Cardiac septum (tissue), 1 donor: ENCODE measurements around the gene SLC8B1. TPM values are rescaled to one million over a fixed set of nuclear protein-coding genes. Genes with fewer than 3 reads are reported as not detected.
"Not testable (repeated sequence)": the region's sequence is repeated elsewhere in the genome, so short reads cannot be mapped to it uniquely, and the experiment has no call there.

ENCODE experiments used
- DNase-seq: peaks from one replicate; pipeline ENCODE4 v3.0.0-alpha.2; 2020; ENCODE audit warnings: low spot score
- intact Hi-C: fragments of 100-400 bp; cut with DNase I; formaldehyde crosslinking; loops from one replicate; pipeline ENCODE4 v1.14.0; 2022
- total RNA-seq: library from RNA; stranded (reverse); fragmentation: NEBNext Ultra II Directional; extraction: Animal tissue kit (Norgen Biotek cat#: 25700); gene quantifications from one replicate; pipeline ENCODE4 v1.2.1, GENCODE V29; 2021
- donor health status: DM: no; HTN: no; CAD: no.

SLC8B1 gene
- total RNA-seq, 1 donor from 2014 or later = 11.0 TPM

- intact Hi-C loops = loop anchor here (5.0 kb wide), 1 partner anchor 172 kb away; the partner anchor contains the start of genes DDX54 and RITA1
- no peak for DNase-seq
Observed at GRCh38 chr12:113359133-113359938, 24.4 kb upstream of the SLC8B1 start.

GRCh38 chr12:113358381-113359132 is 23.6 kb upstream of the SLC8B1 start, which contains the start of gene PLBD2:
PLBD2 (plus strand) TSS chr12:113358587; CDS start chr12:113358601, 14 bp downstream.
- DNase-seq = peak; percentile 96
- intact Hi-C loops = loop anchor here (1.0 to 5.0 kb wide), 2 partner anchors 23 to 171 kb away; partner anchors contain the start of genes DDX54, RITA1 and SLC8B1

GRCh38 chr12:113354192-113354591 is 19.3 kb upstream of the SLC8B1 start:
- DNase-seq, intact Hi-C loops: not testable (repeated sequence)

- intact Hi-C loops = no loop called here
- no peak for DNase-seq
Observed at GRCh38 chr12:113351089-113351488, 16.2 kb upstream of the SLC8B1 start.

- DNase-seq = no peak
- intact Hi-C loops = loop anchor here (5.0 kb wide), 1 partner anchor 137 kb away; no protein-coding TSS in a partner anchor
Observed at GRCh38 chr12:113348849-113349536, 14.1 kb upstream of the SLC8B1 start.

GRCh38 chr12:113347892-113348291 is 13.0 kb upstream of the SLC8B1 start:
- intact Hi-C loops = loop anchor here (5.0 kb wide), 1 partner anchor 136 kb away; no protein-coding TSS in a partner anchor
- DNase-seq = no peak

GRCh38 chr12:113347107-113347506 is 12.2 kb upstream of the SLC8B1 start:
- no peak for DNase-seq
- intact Hi-C loops = loop anchor here (5.0 kb wide), 1 partner anchor 135 kb away; no protein-coding TSS in a partner anchor

- intact Hi-C loops = loop anchor here (5.0 kb wide), 1 partner anchor 134 kb away; no protein-coding TSS in a partner anchor
Observed at GRCh38 chr12:113346353-113346752, 11.4 kb upstream of the SLC8B1 start.

GRCh38 chr12:113345318-113345717 is 10.4 kb upstream of the SLC8B1 start:
- no peak for DNase-seq
- intact Hi-C loops = loop anchor here (5.0 kb wide), 1 partner anchor 133 kb away; no protein-coding TSS in a partner anchor

More at GRCh38 chr12:113346353-113346752, 11.4 kb upstream of the SLC8B1 start:
- DNase-seq = no peak

- intact Hi-C loops = no loop called here
- DNase-seq = no peak
Observed at GRCh38 chr12:113341535-113341934, 6.6 kb upstream of the SLC8B1 start.

GRCh38 chr12:113340061-113340460 is 5.2 kb upstream of the SLC8B1 start:
- DNase-seq = no peak
- intact Hi-C loops = no loop called here

- intact Hi-C loops = no loop called here
- DNase-seq = no peak
Observed at GRCh38 chr12:113339540-113339939, 4.6 kb upstream of the SLC8B1 start.

- DNase-seq = peak; percentile 80
- intact Hi-C loops = no loop called here
Observed at GRCh38 chr12:113333877-113334785, 778 bp downstream of the SLC8B1 start.

- DNase-seq = no peak
- intact Hi-C loops = no loop called here
Observed at GRCh38 chr12:113333418-113333750, 1.5 kb downstream of the SLC8B1 start.

GRCh38 chr12:113332688-113333417 is 2.1 kb downstream of the SLC8B1 start:
- intact Hi-C loops = no loop called here
- no peak for DNase-seq

- intact Hi-C loops = no loop called here
- no peak for DNase-seq
Observed at GRCh38 chr12:113330505-113330904, 4.4 kb downstream of the SLC8B1 start.

GRCh38 chr12:113329791-113330417 is 5.0 kb downstream of the SLC8B1 start:
- DNase-seq = no peak
- intact Hi-C loops = no loop called here
